ENCODE results near the gene IQCC.

DNA sequence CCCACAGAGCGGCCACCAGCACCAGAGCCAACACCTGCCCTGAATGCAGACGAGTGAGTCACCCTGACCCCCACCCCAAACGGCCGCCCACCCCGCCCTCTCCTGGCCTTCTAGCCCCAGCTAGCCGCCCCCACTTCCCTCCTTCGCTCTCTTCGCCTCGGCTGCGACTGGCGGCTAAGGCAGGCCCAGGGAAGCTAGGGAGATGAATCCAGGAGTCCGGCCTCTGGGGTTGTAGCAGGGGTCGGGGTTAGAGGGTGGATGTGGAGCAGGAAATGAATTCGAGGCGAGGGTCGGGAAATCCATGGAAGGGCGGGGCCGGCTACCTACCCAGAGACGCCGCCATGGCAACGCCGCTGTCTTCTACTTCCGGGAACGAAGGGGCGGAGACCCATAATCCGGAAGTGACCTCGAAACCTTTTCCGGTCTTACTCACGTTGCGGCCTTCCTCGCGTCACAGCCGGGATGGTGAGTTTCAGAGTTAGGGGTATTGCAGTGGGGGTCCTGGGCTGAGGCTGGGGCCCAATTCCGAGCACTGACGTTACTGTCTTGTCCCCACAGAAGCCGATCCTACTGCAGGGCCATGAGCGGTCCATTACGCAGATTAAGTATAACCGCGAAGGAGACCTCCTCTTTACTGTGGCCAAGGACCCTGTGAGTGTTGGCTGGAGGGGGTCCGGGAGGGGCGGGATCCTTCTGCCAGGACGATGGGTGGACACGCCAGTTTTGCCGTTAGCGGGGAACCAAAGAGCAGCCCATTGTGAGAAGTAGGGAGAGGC is 16.7 kb downstream of the IQCC start, which contains the start of the genes EIF3I and TMEM234:
- TF ChIP-seq POLR2A (IDR thresholded peaks at IDR 0.05; ENCODE audit: low read length) (peak; percentile 90), GATA1 (IDR thresholded peaks at IDR 0.05; ENCODE audit: low read depth, low read length) (no peak)

All from erythroblast (primary cell).